ENCODE results near the gene TTC1. TPM values are rescaled to one million over a fixed set of nuclear protein-coding genes. Genes with fewer than 3 reads are reported as not detected.

TTC1 gene
- polyA plus RNA-seq, 1 of the 3 experiments (the other 2 are of a cell fraction) = 37.0 TPM

- no peak overlapping the region for H3K9ac ChIP-seq
- H3K36me3 ChIP-seq (replicated peaks in 1 of 2; ENCODE audit: control insufficient read depth in 1 of 2, insufficient read depth in 2 of 2, low read length in 1 of 2) = peaks cover 36 to 40% of the 10 kb centered on the region in 2 experiments
- peaks cover 0 to 10% of the 10 kb centered on the region in 2 experiments; a peak in 1 of 4 replicates for H3K4me1 ChIP-seq (ENCODE audit: control insufficient read depth in 1 of 2, insufficient read depth in 2 of 2, low read depth in 1 of 2, low read length in 1 of 2)
- H3K79me2 ChIP-seq (ENCODE audit: insufficient read depth) = no peaks in the 10 kb centered on the region
- CTCF ChIA-PET = interaction anchor here (1.2 to 2.1 kb wide), 2 partner anchors 9 to 23 kb away, joined by 4 to 6 read pairs; no protein-coding TSS in a partner anchor
- no peak for TF ChIP-seq PBX3 (IDR thresholded peaks at IDR 0.05)
- no peak for TF ChIP-seq MAX (IDR thresholded peaks at IDR 0.05; ENCODE audit: low read depth)
- no peak for TF ChIP-seq MEF2A (IDR thresholded peaks at IDR 0.05; ENCODE audit: borderline replicate concordance, low read depth)
- TF ChIP-seq GABPA (IDR thresholded peaks at IDR 0.05; ENCODE audit: low read depth) = no peak
- TF ChIP-seq CHD2 (IDR thresholded peaks at IDR 0.05; ENCODE audit: low read length, partially characterized antibody) = no peak
- no peaks in the 10 kb centered on the region for H3K27me3 ChIP-seq (ENCODE audit: insufficient read depth)
- H3K9me3 ChIP-seq = no peaks in the 10 kb centered on the region
- no peak overlapping the region; a peak in 1 of 4 replicates for H3K27ac ChIP-seq (ENCODE audit: low read depth in 2 of 2, low read length in 1 of 2)
- POLR2A ChIA-PET = no interaction called here
- no peak overlapping the region for H3K4me2 ChIP-seq
- no peaks in the 10 kb centered on the region for H3K9me2 ChIP-seq
- 94% methylated on average over 3 of the region's 3 CpGs for WGBS (ENCODE audit: low lambda C conversion rate)
- no peak overlapping the region for H3K4me3 ChIP-seq (ENCODE audit: low read depth in 2 of 2, low read length in 1 of 2)
- no peak overlapping the region for H2AFZ ChIP-seq (ENCODE audit: low read depth)
- DNase-seq = no peak
- H3F3A ChIP-seq (replicated peaks; ENCODE audit: insufficient read depth) = no peaks in the 10 kb centered on the region
- no peaks in the 10 kb centered on the region for H4K20me1 ChIP-seq (ENCODE audit: insufficient read depth)
Measured at GRCh38 chr5:160044967-160045366, 36.0 kb downstream of the TTC1 start.

GRCh38 chr5:160047423-160047822 is 38.5 kb downstream of the TTC1 start:
- WGBS (ENCODE audit: low lambda C conversion rate) = 96% methylated on average over 3 of the region's 3 CpGs
- peaks cover 4% of the 10 kb centered on the region for H3F3A ChIP-seq (replicated peaks; ENCODE audit: insufficient read depth)
- no peak overlapping the region for H3K9ac ChIP-seq
- no peak overlapping the region for H3K4me3 ChIP-seq (ENCODE audit: low read depth in 2 of 2, low read length in 1 of 2)
- no peak overlapping the region for H2AFZ ChIP-seq (ENCODE audit: low read depth)
- H3K4me2 ChIP-seq = no peak overlapping the region
- DNase-seq = no peak
- no peaks in the 10 kb centered on the region for H3K79me2 ChIP-seq (ENCODE audit: insufficient read depth)
- ChIA-PET CTCF (interaction anchor here (1.2 kb wide), 1 partner anchor 329 kb away, joined by 3 read pairs; no protein-coding TSS in a partner anchor), POLR2A (no interaction called here)
- no peak overlapping the region for H3K27ac ChIP-seq (ENCODE audit: low read depth in 2 of 2, low read length in 1 of 2)
- no peaks in the 10 kb centered on the region for H3K9me3 ChIP-seq
- no peaks in the 10 kb centered on the region for H3K9me2 ChIP-seq
- H3K27me3 ChIP-seq (ENCODE audit: insufficient read depth) = no peaks in the 10 kb centered on the region
- H3K36me3 ChIP-seq (replicated peaks in 1 of 2; ENCODE audit: control insufficient read depth in 1 of 2, insufficient read depth in 2 of 2, low read length in 1 of 2) = peaks cover 40 to 43% of the 10 kb centered on the region in 2 experiments
- no peaks in the 10 kb centered on the region for H4K20me1 ChIP-seq (ENCODE audit: insufficient read depth)
- H3K4me1 ChIP-seq (ENCODE audit: control insufficient read depth in 1 of 2, insufficient read depth in 2 of 2, low read depth in 1 of 2, low read length in 1 of 2) = peaks cover 0 to 10% of the 10 kb centered on the region in 2 experiments; a peak in 1 of 4 replicates
- no peak for TF ChIP-seq NRF1 (IDR thresholded peaks at IDR 0.05; ENCODE audit: low read depth, low read length)
- TF ChIP-seq FOXM1 (IDR thresholded peaks at IDR 0.05; ENCODE audit: low read depth) = no peak
- TF ChIP-seq PBX3 (IDR thresholded peaks at IDR 0.05) = no peak
- TF ChIP-seq TAF1 (IDR thresholded peaks at IDR 0.05; ENCODE audit: borderline replicate concordance, low read depth, low read length) = no peak
- TF ChIP-seq POLR2AphosphoS5 (IDR thresholded peaks at IDR 0.05; ENCODE audit: low read depth, low read length) = no peak
- TF ChIP-seq NFIC (IDR thresholded peaks at IDR 0.05; ENCODE audit: borderline replicate concordance) = no peak
- no peak for TF ChIP-seq USF1 (IDR thresholded peaks at IDR 0.05; ENCODE audit: borderline replicate concordance, low read depth)
- no peak for TF ChIP-seq CHD2 (IDR thresholded peaks at IDR 0.05; ENCODE audit: low read length, partially characterized antibody)
- no peak for TF ChIP-seq JUND (IDR thresholded peaks at IDR 0.05)
- TF ChIP-seq RXRA (IDR thresholded peaks at IDR 0.05; ENCODE audit: borderline replicate concordance, low read depth) = no peak
- TF ChIP-seq SIN3A (IDR thresholded peaks at IDR 0.05; ENCODE audit: borderline replicate concordance, low read depth, low read length) = no peak
- no peak for TF ChIP-seq RCOR1 (IDR thresholded peaks at IDR 0.05; ENCODE audit: low read length)
- no peak for TF ChIP-seq REST (IDR thresholded peaks at IDR 0.05; ENCODE audit: low read depth, low read length)
- TF ChIP-seq GATA2 (CRISPR knock-in tag; IDR thresholded peaks at IDR 0.05) = no peak
- TF ChIP-seq EP300 (IDR thresholded peaks at IDR 0.05; ENCODE audit: borderline replicate concordance in 1 of 2, low read depth in 1 of 2, low read length in 1 of 2) = no peak
- TF ChIP-seq YY1 (IDR thresholded peaks at IDR 0.05; ENCODE audit: low read depth) = no peak
- TF ChIP-seq CTCF (IDR thresholded peaks at IDR 0.05) = no peak

All from SK-N-SH (cell line).